Measurements from ENCODE around the gene PRRT3.

The PRRT3 gene

DNA sequence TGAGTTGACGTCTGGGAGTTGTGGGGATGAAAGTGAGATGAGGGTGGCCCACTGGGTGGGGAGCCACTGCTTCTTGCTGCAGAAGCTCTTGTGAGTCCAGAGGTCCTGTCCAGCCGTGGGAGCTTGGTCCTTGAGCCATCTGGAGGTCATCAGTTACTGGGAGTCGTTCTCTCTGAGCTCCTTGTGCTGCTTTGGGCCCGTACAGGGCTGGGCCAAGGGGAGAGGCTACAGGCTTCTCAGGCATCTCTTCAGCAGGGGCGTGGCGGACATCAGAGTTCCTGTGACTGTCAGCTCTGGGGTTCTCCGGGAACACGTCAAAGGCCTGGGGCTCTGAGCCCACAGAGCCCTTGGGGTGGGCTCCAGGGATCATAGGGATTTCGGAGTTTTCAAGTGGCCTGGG, 2.6 kb downstream of the PRRT3 start:
- ChIA-PET POLR2A (interaction anchor here (1.2 kb wide), 1 partner anchor 109 kb away, joined by 4 read pairs; no protein-coding TSS in a partner anchor), CTCF (interaction anchor here (1.0 to 1.5 kb wide), 2 partner anchors 16 to 33 kb away, joined by 3 to 5 read pairs; no protein-coding TSS in a partner anchor)
- TF ChIP-seq ZNF384 (IDR thresholded peaks at IDR 0.05) (no peak), TARDBP (IDR thresholded peaks at IDR 0.05) (no peak), BHLHE40 (IDR thresholded peaks at IDR 0.05; ENCODE audit: borderline replicate concordance) (no peak), NFRKB (IDR thresholded peaks at IDR 0.05) (no peak), ELF4 (IDR thresholded peaks at IDR 0.05) (no peak), ARNT (IDR thresholded peaks at IDR 0.05) (no peak), CTBP1 (IDR thresholded peaks at IDR 0.05; ENCODE audit: borderline replicate concordance) (no peak)

DNA sequence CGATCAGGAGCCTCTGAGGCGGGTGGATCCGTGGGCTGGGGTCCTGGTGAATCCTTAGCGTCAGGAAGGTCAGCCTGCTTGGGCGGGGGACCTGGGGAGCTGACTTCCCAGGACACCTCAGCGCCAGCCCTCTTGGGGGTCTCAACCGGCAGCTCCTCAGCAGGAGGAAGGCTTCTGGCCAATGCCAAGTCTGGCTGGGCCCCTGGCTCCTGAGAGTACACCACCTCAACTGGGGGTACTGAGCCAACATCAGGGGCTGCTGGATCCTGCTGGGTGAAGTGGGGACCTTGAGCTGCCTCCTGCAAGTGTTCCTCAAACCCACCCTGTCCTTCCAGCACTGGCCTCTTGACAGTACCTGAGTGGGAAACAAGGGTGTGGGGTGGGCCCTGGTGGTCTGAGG, 3.1 kb downstream of the PRRT3 start:
- POLR2A ChIA-PET = interaction anchor here (1.2 kb wide), 1 partner anchor 108 kb away, joined by 4 read pairs; no protein-coding TSS in a partner anchor
- no peak for DNase-seq (ENCODE audit: extremely low spot score)
- TF ChIP-seq BHLHE40 (IDR thresholded peaks at IDR 0.05; ENCODE audit: borderline replicate concordance) = no peak
- no peak for TF ChIP-seq LEF1 (IDR thresholded peaks at IDR 0.05; ENCODE audit: borderline replicate concordance)
- TF ChIP-seq ARNT (IDR thresholded peaks at IDR 0.05) = no peak
- TF ChIP-seq TARDBP (IDR thresholded peaks at IDR 0.05) = no peak
- no peak for TF ChIP-seq FOXK2 (IDR thresholded peaks at IDR 0.05)
- TF ChIP-seq SP1 (IDR thresholded peaks at IDR 0.05) = no peak
- no peak for TF ChIP-seq NFRKB (IDR thresholded peaks at IDR 0.05)
- TF ChIP-seq L3MBTL2 (conservative IDR thresholded peaks at IDR 0.05) = no peak
- TF ChIP-seq, protein P1, sequence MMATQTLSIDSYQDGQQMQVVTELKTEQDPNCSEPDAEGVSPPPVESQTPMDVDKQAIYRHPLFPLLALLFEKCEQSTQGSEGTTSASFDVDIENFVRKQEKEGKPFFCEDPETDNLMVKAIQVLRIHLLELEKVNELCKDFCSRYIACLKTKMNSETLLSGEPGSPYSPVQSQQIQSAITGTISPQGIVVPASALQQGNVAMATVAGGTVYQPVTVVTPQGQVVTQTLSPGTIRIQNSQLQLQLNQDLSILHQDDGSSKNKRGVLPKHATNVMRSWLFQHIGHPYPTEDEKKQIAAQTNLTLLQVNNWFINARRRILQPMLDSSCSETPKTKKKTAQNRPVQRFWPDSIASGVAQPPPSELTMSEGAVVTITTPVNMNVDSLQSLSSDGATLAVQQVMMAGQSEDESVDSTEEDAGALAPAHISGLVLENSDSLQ (IDR thresholded peaks at IDR 0.05) = no peak
- no peak for TF ChIP-seq FOXA1 (IDR thresholded peaks at IDR 0.05)
- no peak for TF ChIP-seq FOXM1 (IDR thresholded peaks at IDR 0.05; ENCODE audit: borderline replicate concordance)
- TF ChIP-seq ELF4 (IDR thresholded peaks at IDR 0.05) = no peak
- TF ChIP-seq ZNF384 (IDR thresholded peaks at IDR 0.05) = no peak
- CTCF ChIA-PET = interaction anchor here (1.0 to 1.5 kb wide), 2 partner anchors 16 to 34 kb away, joined by 3 to 5 read pairs; no protein-coding TSS in a partner anchor

More for the DNA sequence above, 2.6 kb downstream of the PRRT3 start:
- DNase-seq (ENCODE audit: extremely low spot score) = no peak

DNA sequence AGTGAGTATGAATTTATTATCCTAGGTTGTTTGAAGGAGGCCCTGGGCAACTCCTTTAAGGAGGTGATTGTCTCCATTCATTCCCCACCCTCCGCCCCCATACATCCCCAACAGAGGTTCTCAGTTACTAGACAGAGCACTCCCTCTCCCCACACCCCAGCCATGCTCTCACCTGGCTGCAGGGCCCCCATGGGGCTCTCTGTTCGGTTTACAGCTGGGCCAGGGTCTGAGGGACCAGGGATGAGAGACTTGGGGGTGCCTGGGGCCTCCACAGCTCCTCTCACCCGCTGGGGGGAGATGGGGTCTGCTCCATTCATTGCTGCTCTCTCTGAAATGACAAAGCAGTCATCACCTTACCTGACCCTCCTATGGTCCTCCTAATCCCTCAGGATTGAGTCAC, 3.6 kb downstream of the PRRT3 start:
- ChIA-PET POLR2A (no interaction called here), CTCF (interaction anchor here (1.0 to 1.5 kb wide), 2 partner anchors 15 to 34 kb away, joined by 3 to 5 read pairs; no protein-coding TSS in a partner anchor)
- no peak for TF ChIP-seq HDGF (IDR thresholded peaks at IDR 0.05; ENCODE audit: borderline replicate concordance)
- TF ChIP-seq TARDBP (IDR thresholded peaks at IDR 0.05) = no peak
- no peak for TF ChIP-seq BHLHE40 (IDR thresholded peaks at IDR 0.05; ENCODE audit: borderline replicate concordance)
- TF ChIP-seq NFRKB (IDR thresholded peaks at IDR 0.05) = no peak
- no peak for TF ChIP-seq SUZ12 (IDR thresholded peaks at IDR 0.05)
- no peak for TF ChIP-seq FOXK2 (IDR thresholded peaks at IDR 0.05)
- TF ChIP-seq SP1 (IDR thresholded peaks at IDR 0.05) = no peak
- no peak for TF ChIP-seq ELF4 (IDR thresholded peaks at IDR 0.05)
- TF ChIP-seq CTBP1 (IDR thresholded peaks at IDR 0.05; ENCODE audit: borderline replicate concordance) = no peak
- TF ChIP-seq, protein P1 (IDR thresholded peaks at IDR 0.05) = no peak
- no peak for TF ChIP-seq ZNF384 (IDR thresholded peaks at IDR 0.05)
- no peak for TF ChIP-seq FOXA1 (IDR thresholded peaks at IDR 0.05)
- no peak for TF ChIP-seq LEF1 (IDR thresholded peaks at IDR 0.05; ENCODE audit: borderline replicate concordance)
- no peak for TF ChIP-seq FOXM1 (IDR thresholded peaks at IDR 0.05; ENCODE audit: borderline replicate concordance)
- TF ChIP-seq L3MBTL2 (conservative IDR thresholded peaks at IDR 0.05) = no peak
- TF ChIP-seq ARNT (IDR thresholded peaks at IDR 0.05) = no peak
- DNase-seq (ENCODE audit: extremely low spot score) = no peak

DNA sequence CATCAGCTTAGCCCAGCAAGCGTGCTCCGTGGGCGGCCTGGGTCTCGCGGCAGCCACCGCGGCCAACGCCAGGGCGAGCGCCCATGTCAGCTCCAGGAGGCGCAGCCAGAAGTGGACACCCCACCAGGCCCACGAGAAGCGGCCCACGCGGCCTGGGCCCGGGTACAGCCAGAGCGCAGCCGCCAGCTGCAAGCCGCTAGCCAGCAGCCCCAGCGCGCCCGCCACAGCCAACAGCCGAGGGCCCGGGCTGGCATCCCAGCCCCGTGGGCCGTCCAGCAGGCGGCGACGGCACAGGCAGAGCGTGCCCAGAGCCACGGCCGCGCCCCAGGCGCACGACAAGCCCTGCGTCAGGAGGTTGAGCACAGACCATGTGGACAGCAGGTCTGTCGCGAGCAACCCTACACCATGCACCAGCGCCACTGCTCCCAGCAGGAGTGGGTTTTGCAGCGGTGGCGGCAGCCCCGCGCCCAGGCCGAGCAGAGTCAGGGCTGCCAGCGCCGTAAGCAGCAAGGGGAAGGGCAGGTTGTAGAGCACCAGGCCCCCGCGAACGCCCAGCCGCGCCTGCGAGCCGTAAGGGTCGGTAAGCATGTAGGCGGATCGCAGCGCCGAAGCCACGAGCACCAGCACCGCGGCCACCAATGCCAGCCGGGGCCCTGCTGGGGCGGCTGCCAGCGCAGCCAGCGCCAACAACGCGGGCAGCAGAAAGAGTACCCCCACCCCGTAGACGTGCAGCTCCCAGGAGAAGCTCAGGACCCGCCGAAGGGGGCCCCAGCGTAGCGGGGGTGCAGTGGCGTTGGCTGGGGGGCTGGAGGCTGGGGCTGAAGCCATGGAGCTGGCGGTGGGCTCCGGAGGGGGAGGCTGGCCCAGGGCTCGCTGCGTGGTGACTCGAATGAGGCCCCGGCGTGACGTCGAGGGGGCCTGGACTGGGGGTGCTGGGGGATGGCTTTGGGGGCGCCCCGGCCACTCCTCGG, 4.9 kb downstream of the PRRT3 start:
- TF ChIP-seq ZNF384 (IDR thresholded peaks at IDR 0.05) (no peak), BHLHE40 (IDR thresholded peaks at IDR 0.05; ENCODE audit: borderline replicate concordance) (no peak), SUZ12 (IDR thresholded peaks at IDR 0.05) (no peak), SP1 (IDR thresholded peaks at IDR 0.05) (no peak), ARNT (IDR thresholded peaks at IDR 0.05) (no peak), NFRKB (IDR thresholded peaks at IDR 0.05) (no peak), CTBP1 (IDR thresholded peaks at IDR 0.05; ENCODE audit: borderline replicate concordance) (no peak), LEF1 (IDR thresholded peaks at IDR 0.05; ENCODE audit: borderline replicate concordance) (no peak), FOXK2 (IDR thresholded peaks at IDR 0.05) (no peak), L3MBTL2 (conservative IDR thresholded peaks at IDR 0.05) (no peak)
- TF ChIP-seq, protein P1 (IDR thresholded peaks at IDR 0.05) = no peak
- no peak for DNase-seq (ENCODE audit: extremely low spot score)
- POLR2A ChIA-PET = interaction anchor here (0.7 to 2.8 kb wide), 17 partner anchors 8 to 154 kb away, joined by 3 to 52 read pairs (median 4); partner anchors contain the start of genes ARPC4, CIDEC, CRELD1 and EMC3
- CTCF ChIA-PET = interaction anchor here (0.5 to 2.0 kb wide), 5 partner anchors 8 to 1439 kb away, joined by 3 to 26 read pairs (median 4); partner anchors contain the start of gene CRELD1

Measured in HEK293T (cell line).